Choroid plexus epithelial cell (primary cell): ENCODE data around the gene SLC30A1.

Source experiments
- DNase-seq: peaks from one replicate; pipeline ENCODE4 v3.0.0-alpha.2; 2010; ENCODE audit warnings: low read depth
- H3K4me3 ChIP-seq: 2 replicates; pipeline ENCODE4 v1.5.1; 2011; ENCODE audit warnings: low read depth, mild to moderate bottlenecking, control low read depth, low read length, moderate library complexity
- TF ChIP-seq, protein P1 (sequence below): conservative IDR thresholded peaks from 2 replicates; pipeline ENCODE4 v1.5.1; 2011; ENCODE audit warnings: low read depth, mild to moderate bottlenecking, control low read depth, inconsistent platforms, low read length, moderate library complexity

Gene SLC30A1

DNA sequence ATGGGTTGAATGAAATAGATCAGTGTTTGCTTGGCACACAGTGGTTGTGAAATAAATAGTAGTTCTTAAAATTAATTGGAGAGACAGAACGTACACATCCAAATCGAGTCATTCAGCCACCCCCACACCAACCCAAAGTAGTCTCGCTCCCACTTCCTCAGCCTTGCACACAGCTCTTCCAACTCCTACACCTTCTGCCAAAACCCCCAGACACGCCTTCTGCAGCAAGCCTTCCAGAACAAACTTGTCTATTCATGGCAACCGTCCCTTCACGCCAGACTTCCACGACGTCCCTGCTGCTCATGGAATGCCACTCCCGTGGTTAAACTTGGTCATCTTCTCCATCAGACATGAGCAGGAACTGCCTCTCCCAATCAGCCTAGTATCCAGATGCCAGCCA is 49.5 kb downstream of the SLC30A1 start:
- no peak for DNase-seq
- TF ChIP-seq, protein P1, sequence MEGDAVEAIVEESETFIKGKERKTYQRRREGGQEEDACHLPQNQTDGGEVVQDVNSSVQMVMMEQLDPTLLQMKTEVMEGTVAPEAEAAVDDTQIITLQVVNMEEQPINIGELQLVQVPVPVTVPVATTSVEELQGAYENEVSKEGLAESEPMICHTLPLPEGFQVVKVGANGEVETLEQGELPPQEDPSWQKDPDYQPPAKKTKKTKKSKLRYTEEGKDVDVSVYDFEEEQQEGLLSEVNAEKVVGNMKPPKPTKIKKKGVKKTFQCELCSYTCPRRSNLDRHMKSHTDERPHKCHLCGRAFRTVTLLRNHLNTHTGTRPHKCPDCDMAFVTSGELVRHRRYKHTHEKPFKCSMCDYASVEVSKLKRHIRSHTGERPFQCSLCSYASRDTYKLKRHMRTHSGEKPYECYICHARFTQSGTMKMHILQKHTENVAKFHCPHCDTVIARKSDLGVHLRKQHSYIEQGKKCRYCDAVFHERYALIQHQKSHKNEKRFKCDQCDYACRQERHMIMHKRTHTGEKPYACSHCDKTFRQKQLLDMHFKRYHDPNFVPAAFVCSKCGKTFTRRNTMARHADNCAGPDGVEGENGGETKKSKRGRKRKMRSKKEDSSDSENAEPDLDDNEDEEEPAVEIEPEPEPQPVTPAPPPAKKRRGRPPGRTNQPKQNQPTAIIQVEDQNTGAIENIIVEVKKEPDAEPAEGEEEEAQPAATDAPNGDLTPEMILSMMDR, result no peak

DNA sequence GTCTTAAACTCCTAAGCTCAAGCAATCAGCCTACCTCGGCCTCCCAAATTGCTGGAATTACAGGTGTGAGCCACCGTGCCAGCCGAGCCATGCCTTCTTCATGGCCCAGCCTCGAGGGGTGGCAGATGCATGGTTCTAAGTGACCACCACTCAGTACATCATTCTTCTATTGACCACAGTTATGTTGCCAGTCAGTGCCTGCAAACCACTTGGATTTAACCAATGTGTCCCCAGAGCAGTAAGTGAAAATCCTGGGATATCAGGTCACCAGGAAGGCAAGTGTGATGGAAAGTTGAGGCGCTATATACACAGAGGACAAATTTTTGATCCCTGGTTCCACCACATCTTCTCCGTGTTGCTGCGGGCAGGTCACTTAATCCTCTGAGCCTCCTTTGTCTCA is 50.0 kb downstream of the SLC30A1 start:
- H3K4me3 ChIP-seq, result no peak overlapping the region
- TF ChIP-seq, protein P1, result no peak

More for the DNA sequence above, 49.5 kb downstream of the SLC30A1 start:
- no peak overlapping the region for H3K4me3 ChIP-seq

DNA sequence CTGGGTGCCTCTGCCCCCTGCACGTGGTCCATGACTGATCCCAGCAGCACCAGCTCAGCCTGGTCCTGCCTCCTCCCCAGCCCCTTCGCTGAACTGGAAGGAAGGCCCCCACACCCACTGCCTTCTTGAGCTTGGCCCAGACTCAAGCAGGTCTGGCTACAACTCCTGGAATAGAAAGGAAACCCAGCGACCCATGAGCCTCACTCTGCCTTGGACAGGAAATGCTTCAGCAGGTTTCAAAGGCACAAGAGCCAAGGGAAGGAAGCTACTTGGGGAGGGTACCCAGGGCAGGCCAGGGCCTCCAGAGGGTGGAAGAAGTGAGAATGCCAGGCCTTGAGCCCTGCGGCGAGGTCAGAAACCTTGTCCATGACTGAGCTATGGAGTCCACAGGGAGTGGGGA is 51.1 kb downstream of the SLC30A1 start:
- H3K4me3 ChIP-seq, result no peak overlapping the region
- TF ChIP-seq, protein P1, result no peak
- DNase-seq, result peak; percentile 30

More for the DNA sequence above, 50.0 kb downstream of the SLC30A1 start:
- no peak for DNase-seq

DNA sequence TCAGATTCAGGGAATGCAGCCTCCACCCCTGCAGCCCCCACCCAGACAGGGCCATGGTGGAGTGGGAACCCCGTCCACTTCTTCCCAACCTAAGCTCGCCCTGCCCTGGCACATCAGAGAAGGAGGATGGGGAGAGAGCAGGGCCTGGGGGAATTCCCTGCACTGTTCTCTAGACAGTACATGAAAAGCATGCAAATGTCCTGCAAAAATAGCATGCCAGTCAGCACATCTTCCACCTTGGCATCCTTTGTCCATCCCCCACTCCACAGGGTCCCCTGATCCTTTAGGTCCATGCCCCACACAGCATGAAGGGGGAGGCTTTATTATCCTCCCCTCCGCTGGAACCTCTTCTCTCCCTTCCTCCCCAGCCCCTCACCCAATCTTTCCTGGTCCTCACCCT is 52.0 kb downstream of the SLC30A1 start:
- H3K4me3 ChIP-seq, result no peak overlapping the region
- TF ChIP-seq, protein P1, result no peak
- no peak for DNase-seq

DNA sequence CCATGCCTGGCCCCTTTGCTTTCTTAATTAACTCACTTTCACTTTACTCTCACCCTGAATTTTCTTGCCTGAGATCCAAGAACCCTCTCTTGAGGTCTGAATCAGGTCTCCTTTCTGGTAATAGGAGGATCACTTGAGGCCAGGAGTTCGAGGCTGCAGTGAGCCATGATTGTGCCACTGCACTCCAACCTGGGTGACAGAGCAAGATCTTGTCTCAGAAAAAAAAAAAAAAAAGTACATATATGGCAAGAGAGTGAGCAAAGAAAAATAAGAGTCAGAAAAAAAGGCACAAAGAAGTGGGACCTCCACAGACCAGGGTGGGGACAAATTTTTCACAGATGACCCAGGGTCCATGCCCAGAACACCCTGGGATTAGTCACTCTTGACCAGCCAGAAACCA is 52.9 kb downstream of the SLC30A1 start:
- TF ChIP-seq, protein P1, result no peak
- H3K4me3 ChIP-seq, result no peak overlapping the region
- no peak for DNase-seq

DNA sequence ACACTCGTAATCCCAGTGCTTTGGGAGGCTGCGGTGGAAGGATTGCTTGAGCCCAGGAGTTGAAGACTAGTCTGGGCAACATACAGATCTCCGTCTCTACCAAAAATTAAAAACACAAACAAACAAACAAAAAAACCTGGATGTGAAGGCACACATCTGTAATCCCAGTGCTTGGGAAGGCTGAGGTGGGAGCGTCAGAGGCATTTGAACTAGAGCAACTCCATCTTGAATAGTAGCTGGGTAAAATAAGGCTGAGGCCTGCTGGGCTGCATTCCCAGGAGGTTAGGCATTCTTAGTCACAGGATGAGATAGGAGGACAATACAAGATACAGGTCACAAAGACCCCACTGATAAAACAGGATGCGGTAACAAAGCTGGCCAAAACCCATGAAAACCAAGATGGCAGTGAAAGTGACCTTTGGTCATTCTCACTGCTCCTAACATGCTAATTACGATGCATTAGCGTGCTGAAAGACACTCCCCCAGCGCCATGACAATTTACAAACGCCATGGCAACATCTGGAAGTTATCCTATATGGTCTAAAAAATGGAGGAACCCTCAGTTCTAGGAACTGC is 53.8 kb downstream of the SLC30A1 start:
- no peak overlapping the region for H3K4me3 ChIP-seq
- DNase-seq, result no peak
- TF ChIP-seq, protein P1, result no peak

DNA sequence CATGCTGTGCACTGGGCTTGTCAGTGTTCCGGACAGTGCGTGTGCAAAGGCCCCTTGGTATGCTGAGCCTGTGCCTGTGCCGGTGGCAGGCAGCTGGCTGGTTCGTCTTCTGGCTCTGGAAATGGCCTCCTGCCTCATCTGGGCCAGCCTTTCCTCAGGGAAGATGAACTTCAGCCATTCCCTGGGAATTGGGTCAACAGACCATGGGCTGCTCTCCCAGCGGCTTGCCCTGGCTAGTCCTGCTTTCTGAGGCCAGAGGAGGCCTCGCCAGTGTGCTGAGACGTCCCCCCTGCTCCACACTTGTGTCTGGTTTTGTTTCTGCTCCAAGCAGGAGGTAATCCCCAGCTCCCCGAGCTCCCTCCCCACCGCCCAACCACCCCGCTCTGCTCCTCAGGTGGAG is 54.4 kb downstream of the SLC30A1 start:
- no peak for DNase-seq
- H3K4me3 ChIP-seq, result no peak overlapping the region
- TF ChIP-seq, protein P1, result no peak
